ENCODE measurements around the gene IKZF1.

The IKZF1 gene

GRCh38 chr7:50296799-50297198, 7.7 kb upstream of the IKZF1 start:
- H3K36me3 ChIP-seq (replicated peaks; ENCODE audit: low read depth, low read length), result no peaks in the 10 kb centered on the region
- peaks cover 86% of the 10 kb centered on the region for H3K4me1 ChIP-seq (ENCODE audit: low read length)
- TF ChIP-seq EZH2phosphoT487 (IDR thresholded peaks at IDR 0.05; ENCODE audit: low read depth) (no peak), CTCF (IDR thresholded peaks at IDR 0.05; ENCODE audit: low read depth, low read length) (no peak)
- no peak overlapping the region for H3K4me3 ChIP-seq (ENCODE audit: low read length)
- no peak overlapping the region for H3K4me2 ChIP-seq (ENCODE audit: low read length)
- no peaks in the 10 kb centered on the region for H3K9me3 ChIP-seq (ENCODE audit: insufficient read depth, low read length)
- peaks cover 30% of the 10 kb centered on the region for H3K79me2 ChIP-seq (ENCODE audit: low read length)
- H2AFZ ChIP-seq (ENCODE audit: low read depth, low read length), result no peak overlapping the region
- no peak overlapping the region for H3K9ac ChIP-seq (ENCODE audit: low read length)
- no peak overlapping the region for H3K27ac ChIP-seq (ENCODE audit: low read length)
- no peaks in the 10 kb centered on the region for H4K20me1 ChIP-seq (ENCODE audit: insufficient read depth, low read length)
- no peaks in the 10 kb centered on the region for H3K27me3 ChIP-seq (ENCODE audit: low read depth, low read length)

- no peaks in the 10 kb centered on the region for H3K36me3 ChIP-seq (replicated peaks; ENCODE audit: low read depth, low read length)
- H3K9ac ChIP-seq (ENCODE audit: low read length), result no peak overlapping the region
- H3K4me1 ChIP-seq (ENCODE audit: low read length), result peaks cover 79% of the 10 kb centered on the region
- H3K27ac ChIP-seq (ENCODE audit: low read length), result no peak overlapping the region
- H2AFZ ChIP-seq (ENCODE audit: low read depth, low read length), result no peak overlapping the region
- no peak overlapping the region for H3K4me3 ChIP-seq (ENCODE audit: low read length)
- H3K4me2 ChIP-seq (ENCODE audit: low read length), result no peak overlapping the region
- peaks cover 41% of the 10 kb centered on the region for H3K79me2 ChIP-seq (ENCODE audit: low read length)
- H3K9me3 ChIP-seq (ENCODE audit: insufficient read depth, low read length), result no peaks in the 10 kb centered on the region
- H3K27me3 ChIP-seq (ENCODE audit: low read depth, low read length), result no peaks in the 10 kb centered on the region
- H4K20me1 ChIP-seq (ENCODE audit: insufficient read depth, low read length), result no peaks in the 10 kb centered on the region
- TF ChIP-seq EZH2phosphoT487 (IDR thresholded peaks at IDR 0.05; ENCODE audit: low read depth) (no peak), CTCF (IDR thresholded peaks at IDR 0.05; ENCODE audit: low read depth, low read length) (no peak)
These were observed 5.5 kb upstream of the IKZF1 start for GRCh38 chr7:50298811-50299562.

GRCh38 chr7:50300336-50300735, 4.2 kb upstream of the IKZF1 start:
- Histone ChIP-seq H4K20me1 (ENCODE audit: insufficient read depth, low read length) (no peaks in the 10 kb centered on the region), H3K4me3 (ENCODE audit: low read length) (no peak overlapping the region), H3K4me2 (ENCODE audit: low read length) (peak overlapping the region; percentile 56), H3K9ac (ENCODE audit: low read length) (peak overlapping the region; percentile 39), H2AFZ (ENCODE audit: low read depth, low read length) (no peak overlapping the region), H3K9me3 (ENCODE audit: insufficient read depth, low read length) (no peaks in the 10 kb centered on the region), H3K36me3 (replicated peaks; ENCODE audit: low read depth, low read length) (peaks cover 3% of the 10 kb centered on the region), H3K4me1 (ENCODE audit: low read length) (peaks cover 66% of the 10 kb centered on the region), H3K79me2 (ENCODE audit: low read length) (peaks cover 46% of the 10 kb centered on the region), H3K27ac (ENCODE audit: low read length) (0 out of 2 replicates have a peak overlapping the region, but pooled peaks have one; percentile 2), H3K27me3 (ENCODE audit: low read depth, low read length) (no peaks in the 10 kb centered on the region)
- TF ChIP-seq EZH2phosphoT487 (IDR thresholded peaks at IDR 0.05; ENCODE audit: low read depth) (no peak), CTCF (IDR thresholded peaks at IDR 0.05; ENCODE audit: low read depth, low read length) (no peak)

- H4K20me1 ChIP-seq (ENCODE audit: insufficient read depth, low read length), result no peaks in the 10 kb centered on the region
- H3K4me3 ChIP-seq (ENCODE audit: low read length), result peak overlapping the region; percentile 73
- peak overlapping the region; percentile 86 for H3K4me2 ChIP-seq (ENCODE audit: low read length)
- no peak overlapping the region for H3K27ac ChIP-seq (ENCODE audit: low read length)
- H3K9ac ChIP-seq (ENCODE audit: low read length), result no peak overlapping the region
- no peaks in the 10 kb centered on the region for H3K9me3 ChIP-seq (ENCODE audit: insufficient read depth, low read length)
- peaks cover 26% of the 10 kb centered on the region for H3K36me3 ChIP-seq (replicated peaks; ENCODE audit: low read depth, low read length)
- no peaks in the 10 kb centered on the region for H3K27me3 ChIP-seq (ENCODE audit: low read depth, low read length)
- peaks cover 50% of the 10 kb centered on the region for H3K4me1 ChIP-seq (ENCODE audit: low read length)
- H2AFZ ChIP-seq (ENCODE audit: low read depth, low read length), result no peak overlapping the region
- peaks cover 58% of the 10 kb centered on the region for H3K79me2 ChIP-seq (ENCODE audit: low read length)
- TF ChIP-seq EZH2phosphoT487 (IDR thresholded peaks at IDR 0.05; ENCODE audit: low read depth), result no peak
- no peak for TF ChIP-seq CTCF (IDR thresholded peaks at IDR 0.05; ENCODE audit: low read depth, low read length)
These were observed 1.8 kb upstream of the IKZF1 start for GRCh38 chr7:50302486-50303334.

All from OCI-LY3 (cell line).